ENCODE results near the gene NACC1.
"Not testable (repeated sequence)": the region's sequence is repeated elsewhere in the genome, so short reads cannot be mapped to it uniquely, and the experiment has no call there.

NACC1 gene

DNA sequence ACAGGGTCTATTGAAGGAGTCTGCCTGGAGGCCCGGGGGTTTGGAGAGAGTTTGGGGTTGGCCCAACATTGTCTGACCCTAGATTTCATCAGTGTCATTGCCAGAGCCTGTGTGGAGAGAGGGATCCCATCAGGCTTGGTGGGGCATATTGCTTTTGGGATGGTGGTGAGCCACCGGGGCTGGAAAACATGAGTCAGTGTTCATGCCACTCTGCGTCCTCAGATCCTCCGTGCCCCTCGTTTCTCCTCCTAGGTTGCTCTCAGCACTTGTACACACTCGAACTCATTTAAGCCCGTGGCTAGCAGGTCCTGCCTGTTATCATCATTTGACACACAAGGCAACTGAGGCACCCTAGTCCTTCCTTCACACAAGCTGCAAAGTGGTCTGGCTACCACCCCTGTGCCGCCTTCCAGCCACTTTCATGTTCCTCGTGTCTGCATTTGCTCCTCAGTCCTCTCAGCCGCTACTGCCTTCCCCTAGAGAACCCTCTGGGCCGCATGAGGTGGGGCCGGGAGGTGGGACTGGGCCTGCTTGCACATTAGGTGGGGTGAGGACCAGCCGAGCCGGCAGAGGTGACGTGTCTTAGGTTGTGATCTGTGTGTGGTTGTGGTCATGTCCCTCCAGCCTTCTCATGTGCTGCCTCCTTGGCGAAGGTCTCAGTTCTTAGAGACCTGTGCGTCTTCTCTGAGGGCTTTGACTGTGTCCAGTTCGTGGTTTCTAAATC, 3.6 kb downstream of the NACC1 start:
- DNase-seq, result no peak

- DNase-seq, result no peak
Measured at GRCh38 chr19:13122275-13122878, 4.3 kb downstream of the NACC1 start.

DNA sequence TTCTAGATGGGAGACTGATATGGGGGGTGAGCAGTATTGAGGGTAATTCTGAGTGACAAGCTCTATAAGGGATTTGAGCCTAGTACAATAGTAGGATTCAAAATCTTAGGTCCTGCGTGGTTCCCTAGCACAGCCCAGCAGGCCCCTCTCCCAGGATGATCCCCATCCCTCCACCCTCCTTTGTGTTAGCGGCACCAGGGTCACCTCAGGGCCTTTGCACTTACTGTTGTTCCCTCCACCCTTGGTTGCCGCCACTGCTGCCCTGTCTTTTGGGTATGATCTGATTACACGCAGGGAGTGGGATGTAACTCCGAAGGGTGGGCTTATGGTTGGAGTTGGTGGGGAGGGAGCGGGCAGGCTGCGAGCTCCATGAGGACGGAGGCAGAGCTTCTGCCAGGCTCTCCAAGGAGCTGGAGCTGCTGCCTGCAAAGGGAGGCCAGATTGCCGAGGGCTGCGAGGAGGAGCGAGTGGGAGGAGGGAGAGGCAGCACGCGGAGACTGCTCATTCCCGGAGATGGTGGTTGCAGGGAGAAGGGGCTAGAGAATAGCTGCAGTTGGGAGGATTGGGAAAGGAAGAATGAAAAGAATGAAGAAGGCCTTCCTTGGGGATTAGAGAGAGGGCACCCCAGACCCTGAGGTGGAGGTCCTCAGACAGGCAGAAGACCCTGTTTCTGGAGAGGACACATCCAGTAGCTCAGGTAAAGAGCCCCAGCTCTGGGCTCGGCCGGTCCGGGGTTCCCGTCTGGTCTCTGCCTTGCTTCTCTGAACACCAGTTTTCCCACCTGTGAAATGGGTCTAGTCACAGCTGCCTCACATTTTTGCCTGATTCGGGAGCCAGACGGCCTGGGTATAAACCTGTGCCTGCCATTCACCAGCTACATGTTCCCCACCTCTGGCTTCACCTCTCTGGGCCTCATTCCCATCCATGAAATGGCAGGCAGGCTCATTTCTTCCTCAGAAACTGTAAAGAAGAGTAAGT, 5.2 kb downstream of the NACC1 start:
- no peak for DNase-seq

DNA sequence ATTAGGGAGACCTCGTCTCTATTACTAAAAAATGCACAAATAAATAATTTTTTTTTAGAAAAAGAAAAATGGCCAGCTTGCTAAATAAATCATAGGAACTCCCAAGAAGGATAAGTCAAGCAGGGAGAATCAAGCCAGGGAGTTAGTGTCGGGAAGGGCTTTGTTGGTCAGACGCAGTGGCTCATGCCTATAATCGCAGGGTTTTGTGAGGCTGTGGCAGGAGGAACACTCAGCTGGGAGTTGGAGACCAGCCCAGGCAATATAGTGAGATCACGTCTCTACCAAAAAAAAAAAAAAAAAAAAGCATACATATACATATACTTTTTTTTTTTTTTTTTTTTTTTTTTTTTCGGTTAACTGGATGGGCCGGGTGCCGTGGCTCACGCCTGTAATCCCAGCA, 9.0 kb downstream of the NACC1 start:
- no peak for DNase-seq

- DNase-seq, result no peak
Measured at GRCh38 chr19:13127811-13128575, 9.9 kb downstream of the NACC1 start.

DNA sequence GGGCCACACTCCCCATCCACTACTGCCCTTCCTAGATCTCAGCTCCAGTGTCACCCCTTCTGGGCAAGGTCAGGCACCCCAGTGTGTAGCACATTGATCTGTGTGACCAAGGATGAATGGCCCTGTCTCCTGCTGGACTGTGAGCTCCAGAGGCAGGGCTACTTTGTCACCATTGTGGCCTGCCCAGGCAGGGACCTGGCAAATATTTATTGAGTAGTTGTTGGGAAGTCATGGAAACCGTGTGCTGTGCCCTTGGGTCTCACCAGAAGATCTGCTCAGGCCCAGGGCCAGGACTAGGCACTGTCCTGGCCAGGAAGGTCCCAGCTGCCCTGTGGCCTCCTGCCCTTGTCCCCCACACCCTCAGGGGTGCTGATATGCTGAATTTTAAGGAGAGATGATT, 10.5 kb downstream of the NACC1 start:
- no peak for DNase-seq

DNA sequence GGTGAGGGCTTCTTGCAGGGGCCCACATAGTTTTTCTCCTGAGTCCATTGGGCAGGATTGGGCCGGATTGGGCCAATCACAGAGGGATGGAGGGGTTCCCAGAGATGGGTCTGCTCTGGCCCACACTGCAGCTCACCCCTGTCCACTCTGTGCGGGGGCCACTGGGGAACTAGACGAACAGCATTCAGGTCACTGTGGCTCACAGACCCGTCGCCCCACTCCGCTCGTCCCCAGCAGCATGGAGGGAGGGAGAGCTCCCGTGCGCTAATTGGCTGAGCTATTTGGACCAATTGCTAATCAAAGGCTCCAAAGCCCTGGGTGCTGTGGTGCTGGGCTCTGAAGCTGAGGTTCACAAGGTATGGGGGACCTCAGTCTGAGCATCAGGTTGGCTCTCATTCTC, 11.3 kb downstream of the NACC1 start:
- DNase-seq, result no peak

- DNase-seq, result no peak
Measured at GRCh38 chr19:13130886-13131490, 12.9 kb downstream of the NACC1 start.

DNA sequence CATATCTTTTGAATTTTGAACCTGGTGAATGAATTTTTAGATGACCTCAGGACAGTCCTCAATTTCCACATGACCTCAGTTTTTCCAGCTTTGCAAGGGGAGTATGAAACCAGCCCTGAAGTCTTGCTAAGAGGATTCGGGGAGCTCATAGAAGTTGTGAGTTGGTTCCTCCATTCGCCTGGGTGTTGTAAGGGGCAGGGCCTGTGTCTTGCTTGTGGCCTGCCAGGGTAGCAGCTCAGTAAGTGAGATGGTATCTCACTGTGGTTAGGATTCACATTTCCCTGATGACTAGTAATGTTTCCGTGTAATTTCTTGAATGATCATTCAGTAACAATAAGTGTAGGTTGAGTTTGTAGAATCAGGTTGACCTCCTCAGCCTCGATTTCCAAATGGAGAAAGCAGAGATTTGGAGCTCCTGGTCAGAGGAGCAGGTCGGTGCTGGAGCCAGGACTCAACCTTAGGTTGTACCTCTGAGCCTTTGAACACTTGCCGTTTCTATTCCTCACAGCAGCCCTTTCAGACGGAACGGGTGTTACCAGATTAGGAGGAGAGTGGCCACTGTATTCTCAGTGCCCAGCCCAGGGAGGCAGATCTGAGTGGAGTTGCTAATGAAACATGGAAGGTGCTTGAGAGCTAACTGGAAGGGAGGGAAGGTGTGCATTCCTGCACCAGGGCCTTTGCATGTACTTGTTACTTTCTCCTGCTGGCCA, 14.6 kb downstream of the NACC1 start:
- no peak for DNase-seq

GRCh38 chr19:13133241-13133870, 15.3 kb downstream of the NACC1 start:
- DNase-seq, result no peak

DNA sequence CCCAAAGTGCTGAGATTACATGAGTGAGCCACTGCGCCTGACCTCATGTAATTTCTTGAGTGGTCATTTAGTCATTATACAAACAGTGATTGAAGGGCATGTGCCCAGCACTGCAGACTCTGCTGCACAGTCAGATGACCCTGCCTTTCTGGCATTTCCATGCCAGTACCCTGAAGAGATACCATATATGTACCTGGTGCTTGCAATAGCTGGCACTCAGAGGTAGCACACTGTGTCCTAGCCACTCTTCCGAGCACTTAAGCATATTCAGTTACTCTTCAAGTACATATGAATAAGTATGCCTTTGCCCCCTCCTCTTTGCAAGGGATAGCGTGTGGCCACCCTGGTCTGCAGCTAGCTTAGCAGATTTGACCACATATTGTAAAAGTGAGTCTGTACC, 16.6 kb downstream of the NACC1 start:
- DNase-seq, result no peak

DNA sequence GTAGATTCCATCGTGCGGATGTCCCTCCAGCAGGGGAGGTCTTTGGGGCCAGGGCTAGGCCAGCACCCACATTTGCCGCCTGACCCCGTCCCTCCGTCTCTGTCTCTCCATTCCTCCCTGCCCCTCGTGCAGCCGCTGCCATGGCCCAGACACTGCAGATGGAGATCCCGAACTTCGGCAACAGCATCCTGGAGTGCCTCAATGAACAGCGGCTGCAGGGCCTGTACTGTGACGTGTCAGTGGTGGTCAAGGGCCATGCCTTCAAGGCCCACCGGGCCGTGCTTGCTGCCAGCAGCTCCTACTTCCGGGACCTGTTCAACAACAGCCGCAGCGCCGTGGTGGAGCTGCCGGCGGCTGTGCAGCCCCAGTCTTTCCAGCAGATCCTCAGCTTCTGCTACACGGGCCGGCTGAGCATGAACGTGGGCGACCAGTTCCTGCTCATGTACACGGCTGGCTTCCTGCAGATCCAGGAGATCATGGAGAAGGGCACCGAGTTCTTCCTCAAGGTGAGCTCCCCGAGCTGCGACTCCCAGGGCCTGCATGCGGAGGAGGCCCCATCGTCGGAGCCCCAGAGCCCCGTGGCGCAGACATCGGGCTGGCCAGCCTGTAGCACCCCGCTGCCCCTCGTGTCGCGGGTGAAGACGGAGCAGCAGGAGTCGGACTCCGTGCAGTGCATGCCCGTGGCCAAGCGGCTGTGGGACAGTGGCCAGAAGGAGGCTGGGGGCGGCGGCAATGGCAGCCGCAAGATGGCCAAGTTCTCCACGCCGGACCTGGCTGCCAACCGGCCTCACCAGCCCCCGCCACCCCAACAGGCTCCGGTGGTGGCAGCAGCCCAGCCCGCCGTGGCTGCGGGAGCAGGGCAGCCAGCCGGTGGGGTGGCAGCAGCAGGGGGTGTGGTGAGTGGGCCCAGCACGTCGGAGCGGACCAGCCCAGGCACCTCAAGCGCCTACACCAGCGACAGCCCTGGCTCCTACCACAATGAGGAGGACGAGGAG, 17.3 kb downstream of the NACC1 start:
- no peak for DNase-seq

GRCh38 chr19:13137290-13137794, 19.3 kb downstream of the NACC1 start:
- DNase-seq, result no peak

DNA sequence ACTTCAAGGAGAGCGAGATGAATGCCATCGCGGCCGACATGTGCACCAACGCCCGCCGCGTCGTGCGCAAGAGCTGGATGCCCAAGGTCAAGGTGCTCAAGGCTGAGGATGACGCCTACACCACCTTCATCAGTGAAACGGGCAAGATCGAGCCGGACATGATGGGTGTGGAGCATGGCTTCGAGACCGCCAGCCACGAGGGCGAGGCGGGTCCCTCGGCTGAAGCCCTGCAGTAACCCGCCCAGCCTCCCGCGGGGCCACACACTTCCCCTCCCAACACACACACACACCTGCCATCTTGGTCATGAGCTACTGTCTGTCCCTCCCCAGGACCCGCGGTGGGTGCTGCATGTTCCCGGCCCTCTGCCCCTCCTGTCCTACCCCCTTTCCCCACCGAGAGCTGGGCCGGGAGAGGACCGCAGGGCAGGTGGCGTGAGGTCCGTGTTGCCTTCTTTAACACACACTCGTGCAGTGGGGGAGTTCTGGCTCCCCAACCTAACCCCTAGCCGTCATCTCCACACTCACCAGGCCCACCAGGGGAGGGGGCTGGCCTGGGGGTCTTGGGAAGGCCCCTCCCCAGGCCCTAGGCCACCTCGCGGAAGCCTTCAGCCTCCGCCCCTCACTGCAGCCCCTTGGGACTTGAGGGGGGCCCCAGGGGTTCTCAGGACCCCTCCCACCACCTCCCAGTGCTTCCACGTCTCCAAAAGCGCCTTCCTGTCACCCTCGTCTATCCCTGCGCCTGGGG, 20.3 kb downstream of the NACC1 start:
- DNase-seq, result no peak

DNA sequence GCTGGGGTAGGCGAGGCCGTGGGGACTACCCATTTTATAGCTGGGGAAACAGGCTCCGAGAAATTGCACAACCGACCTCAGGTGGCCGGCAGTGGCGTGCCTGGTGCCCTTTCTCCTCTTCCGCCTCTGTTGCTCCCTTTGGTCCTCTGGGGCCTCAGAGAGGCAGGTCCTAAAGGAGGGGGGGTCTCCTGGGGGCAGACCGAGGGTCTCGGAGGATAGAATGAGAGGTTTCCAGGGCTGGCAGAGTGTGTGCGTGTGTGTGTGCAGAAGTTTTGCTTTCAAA, 20.8 kb downstream of the NACC1 start:
- DNase-seq, result no peak

DNA sequence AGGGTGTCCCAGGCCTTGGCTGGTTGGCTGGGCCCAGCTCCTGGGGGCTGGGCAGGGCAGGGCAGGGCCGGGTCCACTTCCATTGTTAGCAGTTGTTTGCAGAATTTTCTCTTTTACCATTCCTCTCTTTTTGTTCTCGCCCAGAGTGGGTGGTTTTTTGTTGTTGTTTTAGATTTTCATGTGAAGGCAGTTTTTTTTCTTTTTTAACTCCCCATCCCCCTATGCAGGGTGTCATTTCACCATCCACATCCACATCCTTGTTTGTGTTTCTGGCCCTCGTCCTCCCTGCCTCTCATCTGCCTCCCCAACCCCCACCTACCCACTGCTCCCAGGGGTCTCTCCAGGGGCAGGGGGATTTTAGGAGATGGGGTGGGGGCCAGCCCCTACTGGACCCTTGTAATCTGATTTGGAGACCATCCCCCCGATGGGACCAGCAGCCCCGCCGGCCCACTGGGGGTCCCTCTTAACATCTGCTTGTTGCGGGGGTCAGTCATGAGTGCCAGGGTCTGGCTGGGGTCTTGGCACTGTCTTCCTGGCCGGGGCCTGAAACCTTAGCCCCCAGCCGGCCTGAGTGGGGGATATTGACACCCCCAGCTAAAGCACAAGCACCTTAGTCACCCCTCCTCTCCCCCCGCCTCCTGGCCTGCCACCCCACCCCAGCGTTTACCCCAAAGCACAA, 21.7 kb downstream of the NACC1 start:
- DNase-seq, result no peak

GRCh38 chr19:13146763-13147563, 28.9 kb downstream of the NACC1 start:
- DNase-seq, result no peak

DNA sequence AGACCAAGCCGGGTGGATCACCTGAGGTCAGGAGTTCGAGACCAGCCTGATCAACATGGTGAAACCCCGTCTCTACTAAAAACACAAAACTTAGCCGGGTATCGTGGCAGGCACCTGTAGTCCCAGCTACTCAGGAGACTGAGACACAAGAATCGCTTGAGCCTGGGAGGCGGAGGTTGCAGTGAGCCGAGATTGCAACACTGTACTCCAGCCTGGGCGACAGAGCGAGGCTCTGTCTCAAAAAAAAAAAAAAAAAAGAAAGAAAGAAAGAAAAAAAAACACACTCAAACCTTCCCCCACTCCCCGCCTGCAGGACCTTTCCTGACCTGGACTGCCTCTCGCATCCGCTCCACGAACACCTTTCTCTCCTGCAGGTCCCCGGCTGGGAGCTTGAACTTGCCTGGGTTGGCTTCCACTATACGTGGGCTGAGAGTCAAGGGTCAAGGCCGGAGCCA, 31.1 kb downstream of the NACC1 start:
- not testable (repeated sequence) for DNase-seq

All from NCI-H446 treated with DMSO at 0.1 percent for 48 hours (cell line).